ENCODE data around the gene B4GALNT4. TPM values are rescaled to one million over a fixed set of nuclear protein-coding genes. Genes with fewer than 3 reads are reported as not detected.
"Not testable (repeated sequence)": the region's sequence is repeated elsewhere in the genome, so short reads cannot be mapped to it uniquely, and the experiment has no call there.

Gene B4GALNT4
- total and polyA plus RNA-seq, 2 experiments from 2014 or later = 35.8 to 94.4 TPM

DNA sequence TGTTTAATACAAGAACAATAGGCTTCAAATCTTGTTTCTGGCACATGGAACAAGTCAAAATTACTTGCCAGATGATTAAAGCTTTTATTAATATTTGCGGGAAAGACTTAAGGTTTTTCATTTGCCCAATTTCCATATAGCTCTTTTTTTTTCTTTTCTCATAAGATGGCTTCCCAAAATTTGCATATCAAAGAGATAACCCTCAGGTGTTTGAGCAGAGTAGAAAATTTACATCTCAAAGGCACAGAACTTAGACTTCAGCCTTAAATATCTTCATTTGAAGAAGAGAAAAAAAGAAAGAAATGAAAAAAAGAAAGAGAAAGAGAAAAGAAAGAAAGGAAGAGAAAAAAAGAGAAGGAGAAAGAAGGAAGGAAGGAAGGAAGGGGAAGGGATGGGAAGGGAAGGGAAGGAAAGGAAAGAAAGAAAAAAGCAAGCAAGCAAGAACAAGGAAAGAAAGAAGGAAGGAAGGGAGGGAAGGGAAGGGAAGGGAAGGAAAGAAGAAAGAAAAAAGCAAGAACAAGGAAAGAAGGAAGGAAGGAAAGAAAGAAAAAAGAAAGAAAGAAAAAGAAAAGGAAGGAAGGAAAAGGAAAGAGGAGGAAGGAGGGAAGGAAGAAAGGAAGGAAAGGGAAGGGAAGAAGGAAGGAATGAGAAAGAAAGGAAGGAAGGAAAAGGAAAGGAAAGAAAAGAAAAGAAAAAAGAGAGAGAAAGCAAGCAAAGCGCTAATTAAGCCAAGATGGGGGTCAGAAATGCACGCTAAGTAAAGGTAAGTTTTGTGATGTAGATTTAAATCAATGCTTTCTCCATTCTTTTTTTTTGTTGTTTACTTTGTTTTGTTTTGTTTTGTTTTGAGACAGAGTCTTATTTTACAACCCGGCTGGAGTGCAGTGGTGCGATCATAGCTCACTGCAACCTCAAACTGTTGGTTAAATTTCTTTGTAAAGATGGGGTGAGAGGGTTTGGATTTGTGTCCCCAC is 28.5 kb upstream of the B4GALNT4 start:
- no peak for DNase-seq (ENCODE audit: low read depth in 1 of 2, low spot score in 1 of 2)
- H3K36me3 ChIP-seq = no peaks in the 10 kb centered on the region
- H3K9me3 ChIP-seq (ENCODE audit: low read depth) = no peaks in the 10 kb centered on the region
- H3K27ac ChIP-seq = no peak overlapping the region
- H3K4me1 ChIP-seq (ENCODE audit: low read depth) = peaks cover 3% of the 10 kb centered on the region
- no peak overlapping the region for H3K4me3 ChIP-seq
- TF ChIP-seq, protein P1, sequence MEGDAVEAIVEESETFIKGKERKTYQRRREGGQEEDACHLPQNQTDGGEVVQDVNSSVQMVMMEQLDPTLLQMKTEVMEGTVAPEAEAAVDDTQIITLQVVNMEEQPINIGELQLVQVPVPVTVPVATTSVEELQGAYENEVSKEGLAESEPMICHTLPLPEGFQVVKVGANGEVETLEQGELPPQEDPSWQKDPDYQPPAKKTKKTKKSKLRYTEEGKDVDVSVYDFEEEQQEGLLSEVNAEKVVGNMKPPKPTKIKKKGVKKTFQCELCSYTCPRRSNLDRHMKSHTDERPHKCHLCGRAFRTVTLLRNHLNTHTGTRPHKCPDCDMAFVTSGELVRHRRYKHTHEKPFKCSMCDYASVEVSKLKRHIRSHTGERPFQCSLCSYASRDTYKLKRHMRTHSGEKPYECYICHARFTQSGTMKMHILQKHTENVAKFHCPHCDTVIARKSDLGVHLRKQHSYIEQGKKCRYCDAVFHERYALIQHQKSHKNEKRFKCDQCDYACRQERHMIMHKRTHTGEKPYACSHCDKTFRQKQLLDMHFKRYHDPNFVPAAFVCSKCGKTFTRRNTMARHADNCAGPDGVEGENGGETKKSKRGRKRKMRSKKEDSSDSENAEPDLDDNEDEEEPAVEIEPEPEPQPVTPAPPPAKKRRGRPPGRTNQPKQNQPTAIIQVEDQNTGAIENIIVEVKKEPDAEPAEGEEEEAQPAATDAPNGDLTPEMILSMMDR (IDR thresholded peaks at IDR 0.05; ENCODE audit: low read depth, low read length) = no peak
- H3K27me3 ChIP-seq = no peaks in the 10 kb centered on the region

DNA sequence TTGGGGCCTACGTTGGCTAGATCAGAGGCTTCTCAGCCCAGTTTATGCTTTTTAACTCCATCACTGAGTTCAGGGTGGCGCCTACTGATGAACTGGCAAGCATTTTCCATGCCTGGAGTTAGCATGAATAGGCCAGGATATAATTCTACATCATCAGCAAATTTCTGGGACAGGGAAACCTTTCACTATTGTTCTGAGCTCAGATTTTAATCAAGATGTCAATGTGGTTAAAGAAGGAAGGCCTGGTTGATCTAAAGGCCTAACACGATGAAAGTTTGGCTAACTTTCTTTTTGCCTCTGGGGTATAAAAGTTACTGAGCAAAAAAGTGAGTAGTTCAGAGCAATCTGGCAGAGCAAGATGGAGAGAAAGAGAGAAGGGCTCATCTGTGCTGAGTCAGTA is 27.0 kb upstream of the B4GALNT4 start:
- no peaks in the 10 kb centered on the region for H3K4me1 ChIP-seq (ENCODE audit: low read depth)
- no peak for DNase-seq (ENCODE audit: low read depth in 1 of 2, low spot score in 1 of 2)
- no peak overlapping the region for H3K4me3 ChIP-seq
- no peaks in the 10 kb centered on the region for H3K27me3 ChIP-seq
- H3K36me3 ChIP-seq = no peaks in the 10 kb centered on the region
- no peak overlapping the region for H3K27ac ChIP-seq
- TF ChIP-seq, protein P1 (IDR thresholded peaks at IDR 0.05; ENCODE audit: low read depth, low read length) = no peak
- no peaks in the 10 kb centered on the region for H3K9me3 ChIP-seq (ENCODE audit: low read depth)

DNA sequence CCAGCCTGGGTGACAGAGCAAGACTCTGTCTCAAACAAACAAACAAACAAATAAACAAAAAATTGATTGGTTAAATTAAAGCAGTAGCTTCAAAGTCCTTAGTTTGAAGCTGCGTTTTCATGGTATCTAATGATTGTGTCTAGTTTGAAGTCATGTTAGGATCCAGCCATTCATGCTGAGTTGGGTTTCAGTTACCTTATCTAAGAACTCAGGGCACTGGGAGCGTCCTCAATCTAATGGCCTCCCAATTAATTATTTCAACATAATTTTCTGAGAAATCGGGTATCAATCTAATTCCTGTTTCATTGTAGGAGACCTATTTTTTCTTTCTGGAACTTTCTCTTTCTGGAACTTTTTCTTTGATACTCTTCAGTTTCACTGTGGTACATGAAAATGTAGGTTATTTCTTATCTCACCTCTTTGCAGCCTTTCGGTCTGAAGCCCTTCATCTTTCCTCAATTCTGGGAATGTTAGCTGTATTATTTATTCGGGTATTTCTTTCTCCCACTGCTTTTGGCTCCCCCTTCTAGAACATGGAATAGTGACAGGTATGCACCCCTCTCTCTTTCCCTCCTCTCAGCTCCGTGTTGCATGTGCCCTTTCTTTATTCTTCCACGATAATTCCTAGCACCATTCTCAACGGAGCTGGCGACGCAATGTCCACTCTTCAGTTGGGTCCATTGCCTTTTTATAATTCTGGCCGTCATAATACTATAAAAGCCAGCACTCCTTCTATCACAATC is 24.3 kb upstream of the B4GALNT4 start:
- Histone ChIP-seq H3K4me3 (no peak overlapping the region), H3K27ac (no peak overlapping the region), H3K9me3 (ENCODE audit: low read depth) (no peaks in the 10 kb centered on the region), H3K36me3 (no peaks in the 10 kb centered on the region), H3K27me3 (no peaks in the 10 kb centered on the region), H3K4me1 (ENCODE audit: low read depth) (no peaks in the 10 kb centered on the region)
- DNase-seq (ENCODE audit: low read depth in 1 of 2, low spot score in 1 of 2) = no peak
- TF ChIP-seq, protein P1 (IDR thresholded peaks at IDR 0.05; ENCODE audit: low read depth, low read length) = no peak

DNA sequence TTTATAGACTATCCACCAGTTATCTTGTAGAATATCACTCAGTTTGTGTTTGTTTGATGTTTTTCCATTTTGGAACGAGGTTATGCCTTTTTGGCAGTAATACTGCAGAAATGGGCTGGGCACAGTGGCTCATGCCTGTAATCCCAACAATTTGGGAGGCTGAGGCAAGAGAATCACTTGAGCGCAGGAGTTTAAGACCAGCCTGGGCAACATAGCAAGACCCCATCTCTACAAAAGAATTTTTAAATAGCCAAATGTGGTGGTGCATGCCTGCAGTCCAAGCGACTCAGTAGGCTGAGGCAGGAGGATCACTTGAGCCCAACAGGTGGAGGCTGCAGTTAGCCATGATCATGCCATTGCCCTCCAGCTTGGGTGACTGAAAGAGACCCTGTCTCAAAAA is 22.8 kb upstream of the B4GALNT4 start:
- Histone ChIP-seq H3K27me3 (no peaks in the 10 kb centered on the region), H3K36me3 (no peaks in the 10 kb centered on the region), H3K27ac (no peak overlapping the region), H3K4me3 (no peak overlapping the region), H3K4me1 (ENCODE audit: low read depth) (no peaks in the 10 kb centered on the region), H3K9me3 (ENCODE audit: low read depth) (no peaks in the 10 kb centered on the region)
- DNase-seq (ENCODE audit: low read depth in 1 of 2, low spot score in 1 of 2) = no peak
- TF ChIP-seq, protein P1 (IDR thresholded peaks at IDR 0.05; ENCODE audit: low read depth, low read length) = no peak

DNA sequence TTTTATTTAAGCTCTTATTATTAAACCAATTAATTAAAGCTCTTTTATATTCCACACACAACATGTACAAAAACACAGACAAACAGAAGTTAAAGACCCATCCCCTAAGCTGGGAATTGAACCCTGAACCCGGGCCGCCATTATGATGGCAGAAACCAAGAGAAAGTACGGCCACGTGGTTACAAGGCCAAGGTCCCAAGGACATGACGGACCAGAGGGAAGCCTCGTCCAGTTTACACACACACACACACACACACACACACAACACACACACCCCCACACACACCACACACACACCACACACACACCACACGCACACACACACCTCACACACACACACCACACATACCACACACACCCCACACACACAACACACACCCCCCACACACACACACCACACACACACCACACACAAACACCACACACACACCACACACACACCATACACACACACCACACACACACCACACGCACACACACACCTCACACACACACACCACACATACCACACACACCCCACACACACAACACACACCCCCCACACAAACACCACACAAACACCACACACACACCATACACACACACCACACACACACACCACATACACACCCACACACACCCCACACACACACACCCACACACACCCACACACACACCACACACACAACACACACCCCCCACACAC is 19.9 kb upstream of the B4GALNT4 start:
- not testable (repeated sequence) for H3K27me3 ChIP-seq; H3K9me3 ChIP-seq (ENCODE audit: low read depth); H3K4me3 ChIP-seq

DNA sequence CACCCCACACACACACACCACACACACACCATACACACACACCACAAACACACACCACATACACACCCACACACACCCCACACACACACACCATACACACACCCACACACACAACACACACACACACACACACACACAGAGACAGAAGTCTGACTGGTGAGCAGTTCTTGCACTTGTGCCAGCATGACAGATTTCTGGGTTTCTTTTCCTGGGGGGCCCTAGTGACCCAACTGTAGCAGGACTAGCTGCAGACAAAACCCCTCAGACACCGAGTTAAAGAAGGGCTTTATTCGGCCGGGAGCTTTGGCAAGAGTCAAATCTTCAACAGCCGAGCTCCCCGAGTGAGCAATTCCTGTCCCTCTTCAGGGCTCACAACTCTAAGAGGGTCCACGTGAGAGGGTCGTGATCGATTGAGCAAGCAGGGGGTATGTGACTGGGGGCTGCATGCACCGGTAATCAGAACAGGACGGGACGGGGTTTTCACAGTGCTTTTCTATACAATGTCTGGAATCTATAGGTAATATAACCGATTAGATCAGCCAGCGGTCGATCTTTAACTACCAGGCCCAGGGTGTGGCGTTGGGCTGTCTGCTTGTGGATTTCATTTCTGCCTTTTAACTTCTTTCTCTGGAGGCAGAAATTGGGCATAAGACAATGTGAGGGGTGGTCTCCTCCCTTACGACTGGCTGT is 19.1 kb upstream of the B4GALNT4 start:
- DNase-seq (ENCODE audit: low read depth in 1 of 2, low spot score in 1 of 2); H3K27ac ChIP-seq; H3K27me3 ChIP-seq; H3K4me3 ChIP-seq; H3K4me1 ChIP-seq (ENCODE audit: low read depth); H3K9me3 ChIP-seq (ENCODE audit: low read depth); H3K36me3 ChIP-seq: not testable (repeated sequence)

More for the DNA sequence above, 19.9 kb upstream of the B4GALNT4 start:
- H3K4me1 ChIP-seq (ENCODE audit: low read depth); H3K27ac ChIP-seq; DNase-seq (ENCODE audit: low read depth in 1 of 2, low spot score in 1 of 2); H3K36me3 ChIP-seq: not testable (repeated sequence)

Data from cardiac muscle cell (in vitro differentiated cells and primary cell).